GM19372 (cell line): ENCODE data around the gene GTPBP3.
"Not testable (repeated sequence)": the region's sequence is repeated elsewhere in the genome, so short reads cannot be mapped to it uniquely, and the experiment has no call there.

ENCODE experiments used
- ATAC-seq: cut with Tn5 transposase; IDR thresholded peaks from one replicate; pipeline ENCODE4 v1.9.1; 2021; ENCODE audit warnings: mild to moderate bottlenecking, low read depth, moderate library complexity; ENCODE audit not compliant: unreplicated experiment

The GTPBP3 gene

GRCh38 chr19:17336872-17337674 is at the start of gene GTPBP3:
GTPBP3 (plus strand) TSS chr19:17337553; CDS start chr19:17337612, 59 bp downstream.
- peak; percentile 79 for ATAC-seq

- no peak for ATAC-seq
These were observed 47.9 kb upstream of the GTPBP3 start for GRCh38 chr19:17289489-17289888.

GRCh38 chr19:17292301-17293074 is 44.9 kb upstream of the GTPBP3 start:
- ATAC-seq, result peak; percentile 74

GRCh38 chr19:17293605-17294004 is 43.7 kb upstream of the GTPBP3 start:
- ATAC-seq, result no peak

- ATAC-seq, result no peak
These were observed 43.1 kb upstream of the GTPBP3 start for GRCh38 chr19:17294051-17294891.

GRCh38 chr19:17295551-17295950 is 41.8 kb upstream of the GTPBP3 start:
- ATAC-seq, result not testable (repeated sequence)

- ATAC-seq, result no peak
These were observed 41.1 kb upstream of the GTPBP3 start for GRCh38 chr19:17296273-17296672.

- ATAC-seq, result no peak
These were observed 40.4 kb upstream of the GTPBP3 start for GRCh38 chr19:17296976-17297375.

- no peak for ATAC-seq
These were observed 36.2 kb upstream of the GTPBP3 start for GRCh38 chr19:17300992-17301619.

- no peak for ATAC-seq
These were observed 34.8 kb upstream of the GTPBP3 start for GRCh38 chr19:17302391-17303166.

- peak; percentile 54 for ATAC-seq
These were observed 34.0 kb upstream of the GTPBP3 start, which contains the start of gene ABHD8 for GRCh38 chr19:17303167-17303939. ABHD8 (minus strand) TSS chr19:17303425; CDS start chr19:17301616, 1,809 bp downstream.

GRCh38 chr19:17303940-17304267 is 33.4 kb upstream of the GTPBP3 start:
- ATAC-seq, result no peak

GRCh38 chr19:17304386-17305215 is 32.8 kb upstream of the GTPBP3 start:
- no peak for ATAC-seq

GRCh38 chr19:17305216-17305516 is 32.2 kb upstream of the GTPBP3 start:
- no peak for ATAC-seq

- ATAC-seq, result peak; percentile 51
These were observed 31.7 kb upstream of the GTPBP3 start, which contains the start of gene MRPL34 for GRCh38 chr19:17305517-17306284. MRPL34 (plus strand) TSS chr19:17305872; CDS start chr19:17305893, 21 bp downstream.

- ATAC-seq, result no peak
These were observed 31.1 kb upstream of the GTPBP3 start for GRCh38 chr19:17306285-17306714.

- ATAC-seq, result no peak
These were observed 29.4 kb upstream of the GTPBP3 start for GRCh38 chr19:17307876-17308377.
